Measurements from ENCODE around the gene SH3BGRL. TPM values are rescaled to one million over a fixed set of nuclear protein-coding genes. Genes with fewer than 3 reads are reported as not detected.

SH3BGRL gene
- total and polyA plus RNA-seq, 10 of the 15 experiments (the other 5 are each of a cell fraction or from before 2014, with no cell fraction given) = 75.6 to 178 (median 122) TPM

DNA sequence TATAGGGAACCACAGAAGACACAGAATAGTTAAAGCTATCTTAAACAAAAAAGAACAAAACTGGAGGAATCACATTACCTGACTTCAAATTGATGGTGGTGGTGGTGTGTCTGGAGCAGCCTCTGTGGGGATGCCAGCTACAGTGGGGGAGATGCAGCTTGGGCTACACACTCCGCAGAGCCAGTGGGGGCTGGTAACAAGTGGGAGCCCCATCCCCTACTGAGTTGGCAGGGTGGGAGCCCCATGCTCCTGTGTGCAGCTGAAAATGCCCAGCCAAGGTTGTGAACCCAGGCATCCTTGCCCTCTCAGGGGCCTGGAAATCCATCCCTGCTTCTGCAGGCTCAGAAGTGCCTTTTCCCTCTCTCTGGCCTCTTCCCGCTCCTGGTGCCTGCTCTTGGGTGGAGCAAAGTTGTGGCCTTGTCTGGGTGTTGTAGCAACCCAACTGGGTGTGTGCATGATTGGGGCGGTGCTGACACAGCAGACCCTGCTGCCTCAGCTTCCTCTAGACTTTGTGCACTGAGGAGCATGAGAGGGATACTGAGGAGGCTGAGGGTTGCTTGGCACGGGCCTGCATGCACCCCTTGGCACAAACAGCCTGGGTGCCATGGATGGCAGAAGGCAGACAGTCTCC, 38.9 kb downstream of the SH3BGRL start (continued):
- TF ChIP-seq RBBP5 (conservative IDR thresholded peaks at IDR 0.05) (no peak), ZBED1 (IDR thresholded peaks at IDR 0.05; ENCODE audit: borderline replicate concordance) (no peak), RCOR1 (conservative IDR thresholded peaks at IDR 0.05; ENCODE audit: low read depth, low read length) (no peak), SMAD5 (IDR thresholded peaks at IDR 0.05; ENCODE audit: low read depth) (no peak), E2F4 (IDR thresholded peaks at IDR 0.05; ENCODE audit: low read depth, low read length) (no peak)
- TF ChIP-seq, protein P1, sequence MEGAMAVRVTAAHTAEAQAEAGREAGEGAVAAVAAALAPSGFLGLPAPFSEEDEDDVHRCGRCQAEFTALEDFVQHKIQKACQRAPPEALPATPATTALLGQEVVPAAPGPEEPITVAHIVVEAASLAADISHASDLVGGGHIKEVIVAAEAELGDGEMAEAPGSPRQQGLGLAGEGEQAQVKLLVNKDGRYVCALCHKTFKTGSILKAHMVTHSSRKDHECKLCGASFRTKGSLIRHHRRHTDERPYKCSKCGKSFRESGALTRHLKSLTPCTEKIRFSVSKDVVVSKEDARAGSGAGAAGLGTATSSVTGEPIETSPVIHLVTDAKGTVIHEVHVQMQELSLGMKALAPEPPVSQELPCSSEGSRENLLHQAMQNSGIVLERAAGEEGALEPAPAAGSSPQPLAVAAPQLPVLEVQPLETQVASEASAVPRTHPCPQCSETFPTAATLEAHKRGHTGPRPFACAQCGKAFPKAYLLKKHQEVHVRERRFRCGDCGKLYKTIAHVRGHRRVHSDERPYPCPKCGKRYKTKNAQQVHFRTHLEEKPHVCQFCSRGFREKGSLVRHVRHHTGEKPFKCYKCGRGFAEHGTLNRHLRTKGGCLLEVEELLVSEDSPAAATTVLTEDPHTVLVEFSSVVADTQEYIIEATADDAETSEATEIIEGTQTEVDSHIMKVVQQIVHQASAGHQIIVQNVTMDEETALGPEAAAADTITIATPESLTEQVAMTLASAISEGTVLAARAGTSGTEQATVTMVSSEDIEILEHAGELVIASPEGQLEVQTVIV (IDR thresholded peaks at IDR 0.05; ENCODE audit: borderline replicate concordance, partially characterized antibody) = no peak

GRCh38 chrX:81241753-81242152, 39.9 kb downstream of the SH3BGRL start:
- SMC1A ChIA-PET (ENCODE audit: uncharacterized antibody, unreplicated experiment) = no interaction called here
- no peaks in the 10 kb centered on the region for H4K20me1 ChIP-seq (ENCODE audit: control insufficient read depth, insufficient read depth)
- H3K27me3 ChIP-seq (replicated peaks in 1 of 2; ENCODE audit: control insufficient read depth in 2 of 2, insufficient read depth in 2 of 2, low read length in 1 of 2) = no peaks in the 10 kb centered on the region
- no TSS peak for BruUV-seq (replicated peaks)
- in situ Hi-C loops (cut with MboI) (no loop called here), intact Hi-C loops (cut with micrococcal nuclease; ENCODE audit: unreplicated experiment) (no loop called here)
- no peak for DNase-seq (ENCODE audit: low read depth, low spot score)
- peaks cover 10% of the 10 kb centered on the region; the same call in 2 of the 3 replicates for H3K9me3 ChIP-seq (replicated peaks; ENCODE audit: control insufficient read depth, insufficient read depth, low read length)
- no peak for FAIRE-seq
- RAD21 ChIA-PET (ENCODE audit: unreplicated experiment) = no interaction called here
- 54% methylated on average over 7 of the region's 7 CpGs for WGBS (ENCODE audit: insufficient coverage, insufficient replicate concordance, low lambda C conversion rate, missing lambda C conversion rate)
- no peak overlapping the region for H3K4me3 ChIP-seq
- H3K27ac ChIP-seq (ENCODE audit: control insufficient read depth, insufficient read depth) = no peak overlapping the region
- H3K4me1 ChIP-seq (ENCODE audit: control insufficient read depth, insufficient read depth, low read length) = no peaks in the 10 kb centered on the region
- ATAC-seq = no peak
- H3K79me2 ChIP-seq (ENCODE audit: control insufficient read depth, insufficient read depth, low read length) = no peaks in the 10 kb centered on the region
- H2AFZ ChIP-seq (ENCODE audit: control insufficient read depth, low read depth, low read length) = no peak overlapping the region
- POLR2A ChIA-PET = no interaction called here
- no peak overlapping the region for H3K4me2 ChIP-seq (ENCODE audit: control insufficient read depth, insufficient read depth)
- peaks cover 2 to 3% of the 10 kb centered on the region in 2 experiments; a peak in 3 of 4 replicates for H3K36me3 ChIP-seq (ENCODE audit: control insufficient read depth in 2 of 2, insufficient read depth in 2 of 2, low read length in 1 of 2)
- H3K9ac ChIP-seq (ENCODE audit: control insufficient read depth, insufficient read depth, low read length) = no peak overlapping the region
- CTCF ChIA-PET = no interaction called here
- TF ChIP-seq CREM (IDR thresholded peaks at IDR 0.05; ENCODE audit: low read depth) (no peak), GATAD2B (conservative IDR thresholded peaks at IDR 0.05; ENCODE audit: low read depth) (no peak), CEBPZ (IDR thresholded peaks at IDR 0.05; ENCODE audit: low read depth, low read length) (no peak), TCF12 (IDR thresholded peaks at IDR 0.05; ENCODE audit: low read depth, low read length) (no peak), IRF4 (IDR thresholded peaks at IDR 0.05; ENCODE audit: low read depth, low read length) (no peak), RAD51 (IDR thresholded peaks at IDR 0.05) (no peak), IRF3 (IDR thresholded peaks at IDR 0.05) (no peak)
